CD4-positive, CD25-positive, alpha-beta regulatory T cell (primary cell): ENCODE measurements around the gene SHF. TPM values are rescaled to one million over a fixed set of nuclear protein-coding genes. Genes with fewer than 3 reads are reported as not detected.

Source experiments
- ATAC-seq, 2 donors: fragments of 150-1000 bp; cut with Tn5 transposase; one replicate each; pipeline ENCODE4 v1.10.0; 2021; ENCODE audit warnings: low read depth in 2 of 2, moderate number of reproducible peaks in 2 of 2, moderate library complexity in 1 of 2
- DNase-seq, 3 donors: peaks; one replicate each; pipeline versions ENCODE4 v3.0.0 to v3.0.0-alpha.2; 2012 to 2022; ENCODE audit warnings: mixed read lengths in 1 of 3
- H3K27ac ChIP-seq: one replicate; pipeline ENCODE4 v1.7.0; 2013; ENCODE audit warnings: mild to moderate bottlenecking, low read length; ENCODE audit not compliant: insufficient read depth, poor library complexity, severe bottlenecking
- H3K27me3 ChIP-seq: one replicate; pipeline ENCODE4 v1.7.0; 2013; ENCODE audit warnings: low read length; ENCODE audit not compliant: control insufficient read depth, insufficient read depth
- H3K36me3 ChIP-seq: one replicate; pipeline ENCODE4 v1.7.0; 2013; ENCODE audit warnings: mild to moderate bottlenecking, low read length, moderate library complexity; ENCODE audit not compliant: control insufficient read depth, insufficient read depth
- H3K4me1 ChIP-seq: 2 replicates; pipeline ENCODE4 v1.7.0; 2013; ENCODE audit warnings: mild to moderate bottlenecking, low read length; ENCODE audit not compliant: insufficient read depth, control insufficient read depth, poor library complexity, severe bottlenecking
- H3K4me3 ChIP-seq: one replicate; pipeline ENCODE4 v1.7.0; 2013; ENCODE audit warnings: low read depth, mild to moderate bottlenecking, low read length, moderate library complexity
- H3K9me3 ChIP-seq, 2 experiments: 1 replicate in 1 of 2; 2 replicates in 1 of 2; pipeline ENCODE4 v1.7.0; 2013; ENCODE audit warnings: low read length in 2 of 2, mild to moderate bottlenecking in 1 of 2, moderate library complexity in 1 of 2; ENCODE audit not compliant: control insufficient read depth in 2 of 2
- H3K27ac Mint-ChIP-seq, 3 donors: one replicate each; pipeline ENCODE4 v1.8.0; 2020 to 2022; ENCODE audit warnings: mild to moderate bottlenecking in 3 of 3, mixed read lengths in 3 of 3, moderate library complexity in 2 of 3
- H3K27me3 Mint-ChIP-seq: one replicate; pipeline ENCODE4 v1.8.0; 2022; ENCODE audit warnings: mild to moderate bottlenecking, mixed read lengths
- H3K36me3 Mint-ChIP-seq: one replicate; pipeline ENCODE4 v1.8.0; 2020; ENCODE audit warnings: mixed read lengths
- H3K4me1 Mint-ChIP-seq, 4 donors: one replicate each; pipeline ENCODE4 v1.8.0; 2020 to 2022; ENCODE audit warnings: mixed read lengths in 4 of 4, mild to moderate bottlenecking in 1 of 4
- H3K4me3 Mint-ChIP-seq, 4 donors: one replicate each; pipeline ENCODE4 v1.8.0; 2020 to 2022; ENCODE audit warnings: mild to moderate bottlenecking in 4 of 4, mixed read lengths in 4 of 4, moderate library complexity in 3 of 4
- H3K9me3 Mint-ChIP-seq, 7 donors: one replicate each; pipeline ENCODE4 v1.8.0; 2020 to 2022; ENCODE audit warnings: mixed read lengths in 7 of 7, mild to moderate bottlenecking in 3 of 7, moderate library complexity in 2 of 7
- polyA plus RNA-seq, 4 donors: library from polyadenylated mRNA; unstranded; fragments of 300-500 nt; fragmentation: Illumina TruSeq; gene quantifications; one replicate each; pipeline ENCODE4 v1.2.3, GENCODE V29; 2021
- total RNA-seq: library from RNA; stranded (reverse); gene quantifications from one replicate; pipeline ENCODE4 v1.2.3, GENCODE V29; 2022

The SHF gene
- total and polyA plus RNA-seq, 5 donors from 2014 or later = 0.87 to 3.3 (median 1.7) TPM

DNA sequence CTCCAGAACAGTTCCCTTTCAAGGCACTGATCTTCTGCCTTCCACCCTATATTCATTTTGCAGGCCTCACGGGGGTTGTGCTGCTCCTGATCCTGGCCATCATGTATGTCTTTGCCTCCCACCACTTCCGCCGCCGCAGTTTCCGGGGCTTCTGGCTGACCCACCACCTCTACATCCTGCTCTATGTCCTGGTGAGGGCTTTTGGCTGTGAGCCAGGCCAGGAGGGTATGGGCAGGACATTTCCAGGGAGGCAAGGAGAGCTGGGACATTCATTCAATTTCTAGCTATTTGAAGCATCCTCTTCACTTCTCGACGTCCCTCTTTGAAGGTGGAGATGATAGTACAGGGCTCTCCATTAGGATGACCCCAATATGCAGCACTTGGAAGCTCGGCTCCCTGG, 32.0 kb downstream of the SHF start:
- no peak overlapping the region for H3K27ac ChIP-seq
- H3K9me3 ChIP-seq = no peaks in the 10 kb centered on the region
- DNase-seq (no peak), ATAC-seq (no peak)
- peaks cover 0 to 18% (median 13%) of the 10 kb centered on the region in 4 donors for H3K4me1 Mint-ChIP-seq
- no peak overlapping the region for H3K4me3 Mint-ChIP-seq
- H3K36me3 ChIP-seq = no peaks in the 10 kb centered on the region
- no peaks in the 10 kb centered on the region for H3K4me1 ChIP-seq
- H3K9me3 Mint-ChIP-seq = no peaks in the 10 kb centered on the region
- no peak overlapping the region for H3K4me3 ChIP-seq
- H3K27me3 Mint-ChIP-seq = no peaks in the 10 kb centered on the region
- no peaks in the 10 kb centered on the region for H3K27me3 ChIP-seq
- no peak overlapping the region for H3K27ac Mint-ChIP-seq
- H3K36me3 Mint-ChIP-seq = peaks cover 9% of the 10 kb centered on the region

DNA sequence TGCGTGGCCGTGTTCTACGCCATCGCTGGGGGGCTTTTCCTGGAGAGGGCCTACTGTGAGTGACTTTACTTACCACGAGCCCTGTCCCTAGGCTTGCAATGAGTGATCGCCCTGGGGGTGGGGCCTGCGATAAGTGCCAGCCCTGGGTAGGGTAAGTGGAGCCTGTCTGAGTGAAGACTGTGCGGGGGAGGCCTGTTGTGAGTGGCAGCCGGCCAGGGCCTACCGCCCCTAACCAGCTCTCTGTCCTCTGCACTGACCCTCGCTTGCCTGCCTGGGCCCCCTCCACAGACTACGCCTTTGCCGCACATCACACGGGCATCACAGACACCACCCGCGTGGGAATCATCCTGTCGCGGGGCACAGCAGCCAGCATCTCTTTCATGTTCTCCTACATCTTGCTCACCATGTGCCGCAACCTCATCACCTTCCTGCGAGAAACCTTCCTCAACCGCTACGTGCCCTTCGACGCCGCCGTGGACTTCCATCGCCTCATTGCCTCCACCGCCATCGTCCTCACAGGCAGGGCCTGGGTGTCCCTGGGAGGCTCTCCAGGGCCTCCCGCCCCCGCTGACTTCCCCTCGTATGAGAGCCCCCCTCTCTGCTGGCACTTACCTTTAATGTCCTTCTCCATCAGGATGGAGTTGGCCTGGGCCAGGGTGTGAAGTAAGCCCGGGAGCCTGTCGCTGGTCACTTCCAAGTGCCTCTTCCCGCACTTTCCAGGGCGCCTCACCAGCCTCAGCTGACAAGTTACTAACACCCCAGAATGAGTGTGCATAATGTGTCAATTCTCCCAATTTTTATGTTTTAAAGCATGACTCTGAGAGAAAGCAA, 35.6 kb downstream of the SHF start:
- Histone ChIP-seq H3K9me3 (no peaks in the 10 kb centered on the region), H3K27me3 (no peaks in the 10 kb centered on the region), H3K36me3 (no peaks in the 10 kb centered on the region), H3K27ac (no peak overlapping the region), H3K4me3 (no peak overlapping the region), H3K4me1 (no peaks in the 10 kb centered on the region)
- ATAC-seq = no peak
- H3K27ac Mint-ChIP-seq = peak overlapping the region in 1 of 3 donors; percentile 82
- no peaks in the 10 kb centered on the region for H3K9me3 Mint-ChIP-seq
- no peaks in the 10 kb centered on the region for H3K36me3 Mint-ChIP-seq
- H3K27me3 Mint-ChIP-seq = no peaks in the 10 kb centered on the region
- no peak overlapping the region for H3K4me3 Mint-ChIP-seq
- H3K4me1 Mint-ChIP-seq = peaks cover 0 to 4% (median 2%) of the 10 kb centered on the region in 4 donors
- no peak for DNase-seq

DNA sequence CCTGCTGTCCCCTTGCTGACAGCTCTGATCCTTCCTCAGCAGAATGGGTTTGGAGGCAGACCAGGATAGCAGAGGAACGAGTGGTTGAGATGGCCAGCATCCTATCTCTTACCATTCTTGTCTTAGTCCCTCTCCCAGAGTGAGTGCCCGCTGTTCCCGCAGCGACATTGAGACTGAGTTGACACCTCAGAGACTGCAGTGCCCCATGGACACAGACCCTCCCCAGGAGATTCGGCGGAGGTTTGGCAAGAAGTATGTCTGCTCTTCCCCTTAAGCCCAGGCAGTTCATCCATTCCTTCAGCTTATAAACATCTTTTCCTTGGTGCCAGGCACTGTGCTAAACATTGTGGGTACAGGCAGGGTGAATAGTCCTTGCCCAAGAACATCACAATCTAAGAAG, 36.8 kb downstream of the SHF start:
- H3K4me1 ChIP-seq = no peaks in the 10 kb centered on the region
- H3K27ac ChIP-seq = no peak overlapping the region
- H3K9me3 ChIP-seq = no peaks in the 10 kb centered on the region
- H3K27me3 ChIP-seq = no peaks in the 10 kb centered on the region
- ATAC-seq (no peak), DNase-seq (no peak)
- H3K4me3 ChIP-seq = no peak overlapping the region
- H3K36me3 ChIP-seq = no peaks in the 10 kb centered on the region
- Mint-ChIP-seq H3K36me3 (no peaks in the 10 kb centered on the region), H3K27ac (no peak overlapping the region), H3K9me3 (no peaks in the 10 kb centered on the region), H3K4me3 (no peak overlapping the region), H3K4me1 (peaks cover 0 to 3% (median 0%) of the 10 kb centered on the region in 4 donors), H3K27me3 (no peaks in the 10 kb centered on the region)

DNA sequence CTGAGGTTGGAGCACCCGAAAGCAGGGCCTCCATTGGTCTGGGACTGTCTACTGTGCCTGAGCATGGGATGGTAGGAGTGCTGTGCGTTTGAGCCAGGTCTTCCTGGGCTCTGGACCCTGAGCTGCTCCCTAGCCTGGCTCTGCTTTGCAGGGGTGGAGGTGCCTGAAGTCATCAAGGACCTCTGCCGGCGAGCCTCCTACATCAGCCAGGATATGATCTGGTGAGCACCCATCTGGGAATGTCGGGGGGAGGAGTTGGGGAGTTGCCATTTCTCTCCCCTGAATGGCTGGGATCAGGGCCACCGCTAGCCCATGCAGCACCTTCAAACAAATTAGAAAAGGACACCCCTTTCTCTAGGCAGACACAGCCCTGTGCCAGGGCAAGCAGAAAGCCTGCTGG, 37.3 kb downstream of the SHF start:
- no peaks in the 10 kb centered on the region for H3K27me3 Mint-ChIP-seq
- H3K4me1 Mint-ChIP-seq = peaks cover 0 to 3% (median 0%) of the 10 kb centered on the region in 4 donors
- Histone ChIP-seq H3K27ac (no peak overlapping the region), H3K27me3 (no peaks in the 10 kb centered on the region), H3K4me3 (no peak overlapping the region), H3K4me1 (no peaks in the 10 kb centered on the region), H3K36me3 (no peaks in the 10 kb centered on the region), H3K9me3 (no peaks in the 10 kb centered on the region)
- H3K4me3 Mint-ChIP-seq = no peak overlapping the region
- no peak overlapping the region for H3K27ac Mint-ChIP-seq
- H3K36me3 Mint-ChIP-seq = no peaks in the 10 kb centered on the region
- H3K9me3 Mint-ChIP-seq = no peaks in the 10 kb centered on the region
- ATAC-seq (no peak), DNase-seq (no peak)

DNA sequence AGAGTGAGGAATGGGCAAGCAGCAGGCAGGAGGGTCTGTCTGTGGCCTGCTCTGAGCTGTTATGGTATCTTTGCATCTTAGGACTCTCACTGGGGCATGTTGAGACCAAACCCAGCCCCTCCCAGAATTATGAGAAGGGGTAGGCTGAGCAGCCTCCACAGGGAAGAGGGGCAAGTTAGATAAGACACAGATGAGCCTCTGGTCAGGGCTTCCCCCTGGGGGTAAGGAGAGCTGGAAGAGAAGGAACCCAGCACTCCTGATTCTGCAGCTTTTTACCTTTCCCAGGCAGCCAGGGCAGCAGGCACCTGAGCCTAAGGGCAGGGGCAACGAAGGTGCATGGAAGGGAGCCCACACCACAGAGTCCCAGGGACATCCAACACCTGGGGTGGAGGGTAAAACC, 38.7 kb downstream of the SHF start:
- no peaks in the 10 kb centered on the region for H3K27me3 ChIP-seq
- no peaks in the 10 kb centered on the region for H3K27me3 Mint-ChIP-seq
- no peak overlapping the region for H3K4me3 Mint-ChIP-seq
- no peak overlapping the region for H3K27ac ChIP-seq
- ATAC-seq (no peak), DNase-seq (no peak)
- H3K27ac Mint-ChIP-seq = no peak overlapping the region
- no peaks in the 10 kb centered on the region for H3K9me3 Mint-ChIP-seq
- H3K9me3 ChIP-seq = no peaks in the 10 kb centered on the region
- H3K4me1 ChIP-seq = no peaks in the 10 kb centered on the region
- H3K4me3 ChIP-seq = no peak overlapping the region
- H3K4me1 Mint-ChIP-seq = peaks cover 0 to 3% (median 0%) of the 10 kb centered on the region in 4 donors
- H3K36me3 ChIP-seq = no peaks in the 10 kb centered on the region
- no peaks in the 10 kb centered on the region for H3K36me3 Mint-ChIP-seq

DNA sequence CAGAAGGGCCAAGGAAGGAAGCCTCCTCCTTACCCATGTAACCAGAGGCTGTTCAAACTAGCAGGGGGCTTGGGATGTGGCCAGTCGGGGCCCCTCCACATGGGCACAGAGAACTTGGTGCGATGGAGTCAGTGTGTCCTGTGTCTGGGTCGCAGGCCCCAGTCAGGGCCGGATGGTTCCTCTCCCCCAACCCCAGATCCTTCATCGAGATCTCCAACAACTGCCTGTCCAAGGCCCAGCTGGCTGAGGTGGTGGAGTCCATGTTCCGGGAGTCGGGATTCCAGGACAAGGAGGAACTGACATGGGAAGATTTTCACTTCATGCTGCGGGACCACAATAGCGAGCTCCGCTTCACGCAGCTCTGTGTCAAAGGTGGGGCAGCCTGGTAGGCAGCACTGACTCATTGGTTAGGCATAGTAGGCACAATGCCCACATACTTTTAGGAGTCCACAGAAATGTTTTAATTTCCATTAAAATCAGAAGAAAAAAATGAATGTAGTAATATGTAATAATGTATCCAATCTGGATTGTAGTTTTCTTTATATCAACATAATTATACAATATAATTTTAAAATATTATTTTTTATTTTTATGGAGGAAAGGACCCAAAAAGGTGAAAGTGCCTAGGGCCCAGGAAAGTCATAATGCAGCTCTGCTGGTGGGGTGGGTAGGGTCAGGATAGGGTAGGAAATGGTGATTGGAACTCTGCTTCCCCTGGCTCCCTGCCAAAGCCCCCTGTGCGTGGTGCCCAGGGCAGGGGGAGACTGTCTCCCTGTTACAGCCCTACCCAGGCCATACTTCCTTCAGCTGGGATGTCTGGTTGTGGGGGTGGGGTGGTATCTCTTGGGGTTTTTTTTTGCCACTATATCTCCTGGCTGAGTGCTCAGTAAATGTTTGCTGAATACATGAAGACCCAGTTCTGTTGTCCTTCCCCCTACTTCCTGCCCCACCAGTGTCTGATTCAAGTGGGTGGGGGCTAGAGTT, 39.4 kb downstream of the SHF start:
- H3K27ac Mint-ChIP-seq = peak overlapping the region in 1 of 3 donors; percentile 26
- Histone ChIP-seq H3K36me3 (no peaks in the 10 kb centered on the region), H3K27me3 (no peaks in the 10 kb centered on the region), H3K4me3 (no peak overlapping the region), H3K9me3 (no peaks in the 10 kb centered on the region), H3K4me1 (no peaks in the 10 kb centered on the region), H3K27ac (no peak overlapping the region)
- peaks cover 0 to 3% (median 0%) of the 10 kb centered on the region in 4 donors for H3K4me1 Mint-ChIP-seq
- DNase-seq = no peak
- no peak for ATAC-seq
- H3K36me3 Mint-ChIP-seq = no peaks in the 10 kb centered on the region
- no peaks in the 10 kb centered on the region for H3K27me3 Mint-ChIP-seq
- no peaks in the 10 kb centered on the region for H3K9me3 Mint-ChIP-seq
- no peak overlapping the region for H3K4me3 Mint-ChIP-seq

DNA sequence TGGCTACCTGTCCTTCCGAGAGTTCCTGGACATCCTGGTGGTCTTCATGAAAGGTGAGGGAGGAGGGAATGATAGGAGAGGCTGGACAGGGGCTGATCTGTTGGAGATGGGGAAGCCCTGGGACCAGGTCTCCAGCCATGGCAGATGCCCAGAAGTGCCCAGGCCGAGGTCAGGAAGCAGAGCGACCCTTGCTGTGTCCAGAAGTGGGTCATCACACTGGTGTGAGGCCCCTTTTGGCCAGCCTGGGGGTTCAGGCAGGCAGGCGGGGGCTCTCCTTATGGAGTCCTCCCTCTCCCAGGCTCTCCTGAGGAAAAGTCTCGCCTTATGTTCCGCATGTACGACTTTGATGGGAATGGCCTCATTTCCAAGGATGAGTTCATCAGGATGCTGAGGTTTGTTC, 40.2 kb downstream of the SHF start:
- Mint-ChIP-seq H3K4me3 (no peak overlapping the region), H3K27me3 (no peaks in the 10 kb centered on the region), H3K9me3 (no peaks in the 10 kb centered on the region), H3K27ac (peak overlapping the region in 1 of 3 donors; percentile 26), H3K4me1 (peaks cover 0 to 3% (median 0%) of the 10 kb centered on the region in 4 donors), H3K36me3 (no peaks in the 10 kb centered on the region)
- Histone ChIP-seq H3K27me3 (no peaks in the 10 kb centered on the region), H3K4me1 (no peaks in the 10 kb centered on the region), H3K36me3 (no peaks in the 10 kb centered on the region), H3K27ac (no peak overlapping the region), H3K9me3 (no peaks in the 10 kb centered on the region), H3K4me3 (no peak overlapping the region)
- DNase-seq = no peak
- no peak for ATAC-seq
